Measurements from ENCODE around the gene C20orf202.
A peak's percentile ranks its signal among the peaks of the same experiment; 100 is the strongest.
"Not testable (repeated sequence)": the region's sequence is repeated elsewhere in the genome, so short reads cannot be mapped to it uniquely, and the experiment has no call there.

The C20orf202 gene

DNA sequence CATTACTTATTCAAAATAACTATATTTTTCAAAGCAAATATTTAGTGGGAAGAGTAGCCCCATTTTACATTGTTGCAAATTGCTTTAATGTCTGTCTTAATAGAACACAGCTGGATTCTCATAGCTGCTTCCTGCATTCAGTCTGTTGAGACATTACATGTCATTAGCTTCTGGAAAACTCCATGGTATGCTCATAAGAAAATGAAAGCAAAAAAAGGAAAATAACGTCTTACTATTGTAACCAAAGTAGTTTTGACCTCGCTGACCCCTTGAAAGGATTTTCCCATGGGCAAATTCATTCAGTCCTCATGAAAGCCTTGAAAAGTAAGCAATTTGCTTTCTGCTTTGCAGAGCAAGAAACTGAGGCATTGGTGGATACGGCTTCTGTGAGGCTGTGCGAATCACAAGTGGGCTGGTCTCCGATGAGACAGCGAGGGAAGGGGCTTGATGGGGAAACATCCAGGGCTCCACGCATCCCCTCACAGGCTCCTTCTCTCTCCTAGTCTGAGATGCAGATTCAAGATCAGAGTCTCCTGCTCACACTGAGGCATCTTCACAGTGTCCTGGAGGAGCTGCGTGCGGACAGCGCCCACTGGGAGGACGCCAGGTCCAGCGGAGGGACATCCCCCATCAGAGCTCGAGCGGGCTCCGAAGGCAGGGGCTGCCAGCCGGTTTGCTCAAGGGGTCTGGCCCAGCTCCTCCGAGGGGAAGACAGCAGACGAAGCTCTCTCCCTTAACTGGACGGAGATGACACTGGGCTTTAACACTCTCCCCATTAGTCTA, 3.3 kb downstream of the C20orf202 start:
- no peak overlapping the region for H3K27ac Mint-ChIP-seq
- H3K4me1 Mint-ChIP-seq = no peaks in the 10 kb centered on the region
- H3K36me3 Mint-ChIP-seq = no peaks in the 10 kb centered on the region
- no peak overlapping the region for H3K4me3 Mint-ChIP-seq
- no peaks in the 10 kb centered on the region for H3K9me3 Mint-ChIP-seq
- no peak for DNase-seq
- H3K27me3 Mint-ChIP-seq = peaks cover 34% of the 10 kb centered on the region
- CTCF ChIA-PET = no interaction called here

DNA sequence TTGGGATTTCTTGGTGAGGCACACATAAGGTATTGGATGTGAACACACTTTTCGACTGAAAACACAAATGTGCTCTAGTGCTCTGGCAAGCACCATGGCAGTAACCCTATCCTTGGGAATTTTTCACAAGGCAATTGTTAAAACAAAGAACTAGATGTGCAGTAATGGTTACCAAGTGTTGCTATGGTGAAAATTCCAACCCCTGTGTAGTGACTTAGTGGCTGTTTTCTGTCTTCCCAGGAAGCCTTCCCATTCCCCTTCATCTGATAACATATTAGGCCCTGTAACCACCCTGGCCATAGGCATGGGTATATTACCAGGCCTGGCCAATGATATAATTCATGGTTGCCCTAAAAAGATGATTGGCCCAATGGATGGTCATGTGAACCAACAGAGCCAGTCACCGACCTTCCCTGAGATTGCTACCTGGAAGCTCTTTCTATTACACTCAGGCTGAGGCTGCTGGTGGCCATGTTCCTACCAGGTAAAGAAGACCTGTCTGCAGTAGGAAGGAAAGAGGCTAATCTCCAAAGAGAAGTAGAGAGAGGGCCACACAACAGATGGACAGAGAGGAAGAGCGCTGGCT, 4.1 kb downstream of the C20orf202 start:
- CTCF ChIA-PET = no interaction called here
- peaks cover under 1% of the 10 kb centered on the region for H3K4me1 Mint-ChIP-seq
- H3K36me3 Mint-ChIP-seq = no peaks in the 10 kb centered on the region
- H3K27me3 Mint-ChIP-seq = peaks cover 38% of the 10 kb centered on the region
- no peaks in the 10 kb centered on the region for H3K9me3 Mint-ChIP-seq
- no peak overlapping the region for H3K27ac Mint-ChIP-seq
- DNase-seq = no peak
- H3K4me3 Mint-ChIP-seq = no peak overlapping the region

- CTCF ChIA-PET = interaction anchor here (0.7 to 3.5 kb wide), 6 partner anchors 31 to 257 kb away, joined by 3 to 11 read pairs (median 4); partner anchors contain the start of gene NSFL1C
- Mint-ChIP-seq H3K36me3 (no peaks in the 10 kb centered on the region), H3K27me3 (peaks cover 34% of the 10 kb centered on the region), H3K4me1 (peaks cover 17% of the 10 kb centered on the region), H3K4me3 (no peak overlapping the region), H3K27ac (no peak overlapping the region), H3K9me3 (no peaks in the 10 kb centered on the region)
- no peak for DNase-seq
These were observed 6.5 kb downstream of the C20orf202 start for GRCh38 chr20:1209447-1210387.

DNA sequence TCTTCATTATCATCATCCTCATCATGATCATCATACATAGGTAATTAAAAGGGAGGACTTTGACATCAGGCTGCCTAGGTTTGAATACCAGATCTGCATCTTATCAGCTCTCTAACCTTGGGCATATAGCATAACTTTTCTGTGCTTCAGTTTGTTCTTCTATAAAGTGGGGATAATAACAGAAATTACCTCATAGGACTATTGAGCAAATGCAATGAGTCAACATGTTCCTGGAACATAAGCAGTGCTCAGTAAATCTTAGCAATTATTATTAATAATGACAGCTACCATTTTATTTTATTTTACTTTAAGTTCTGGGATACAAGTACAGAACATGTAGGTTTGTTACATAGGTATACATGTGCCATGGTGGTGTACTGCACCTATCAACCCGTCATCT, 7.2 kb downstream of the C20orf202 start:
- CTCF ChIA-PET = interaction anchor here (0.6 to 3.5 kb wide), 6 partner anchors 10 to 257 kb away, joined by 3 to 12 read pairs (median 7); partner anchors contain the start of gene NSFL1C
- DNase-seq = no peak
- no peaks in the 10 kb centered on the region for H3K9me3 Mint-ChIP-seq
- no peak overlapping the region for H3K27ac Mint-ChIP-seq
- peaks cover 34% of the 10 kb centered on the region for H3K27me3 Mint-ChIP-seq
- H3K4me1 Mint-ChIP-seq = peaks cover 25% of the 10 kb centered on the region
- no peaks in the 10 kb centered on the region for H3K36me3 Mint-ChIP-seq
- H3K4me3 Mint-ChIP-seq = no peak overlapping the region

DNA sequence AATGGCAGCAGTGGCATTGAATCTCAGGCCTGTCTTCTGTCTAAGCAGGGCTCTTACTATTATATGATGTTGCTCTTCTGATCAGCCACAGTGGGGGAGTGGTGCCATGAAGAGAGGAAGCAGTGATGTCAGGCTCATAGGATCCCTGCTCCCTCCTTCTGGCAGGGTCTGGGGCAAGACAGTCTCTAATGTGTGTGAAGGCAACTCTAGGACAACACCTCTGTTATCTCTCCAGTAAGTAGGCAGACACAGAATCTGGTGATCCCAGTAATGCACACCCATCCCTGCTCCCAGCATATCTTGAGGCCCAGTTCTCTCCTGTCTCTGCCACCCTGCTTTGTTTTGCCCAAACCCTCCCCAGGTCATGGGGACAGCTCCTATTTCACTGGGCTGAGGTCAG, 8.8 kb downstream of the C20orf202 start:
- H3K27ac Mint-ChIP-seq = no peak overlapping the region
- CTCF ChIA-PET = interaction anchor here (0.6 to 3.1 kb wide), 11 partner anchors 13 to 396 kb away, joined by 3 to 12 read pairs (median 5); no protein-coding TSS in a partner anchor
- H3K9me3 Mint-ChIP-seq = no peaks in the 10 kb centered on the region
- no peaks in the 10 kb centered on the region for H3K36me3 Mint-ChIP-seq
- peaks cover 40% of the 10 kb centered on the region for H3K4me1 Mint-ChIP-seq
- H3K27me3 Mint-ChIP-seq = peaks cover 28% of the 10 kb centered on the region
- no peak overlapping the region for H3K4me3 Mint-ChIP-seq
- DNase-seq = no peak

GRCh38 chr20:1212607-1213396, 9.5 kb downstream of the C20orf202 start:
- H3K4me3 Mint-ChIP-seq = no peak overlapping the region
- peak; percentile 80 for DNase-seq
- CTCF ChIA-PET = interaction anchor here (0.5 to 3.1 kb wide), 25 partner anchors 10 to 665 kb away, joined by 3 to 17 read pairs (median 4); partner anchors contain the start of genes C20orf202 and RAD21L1

DNA sequence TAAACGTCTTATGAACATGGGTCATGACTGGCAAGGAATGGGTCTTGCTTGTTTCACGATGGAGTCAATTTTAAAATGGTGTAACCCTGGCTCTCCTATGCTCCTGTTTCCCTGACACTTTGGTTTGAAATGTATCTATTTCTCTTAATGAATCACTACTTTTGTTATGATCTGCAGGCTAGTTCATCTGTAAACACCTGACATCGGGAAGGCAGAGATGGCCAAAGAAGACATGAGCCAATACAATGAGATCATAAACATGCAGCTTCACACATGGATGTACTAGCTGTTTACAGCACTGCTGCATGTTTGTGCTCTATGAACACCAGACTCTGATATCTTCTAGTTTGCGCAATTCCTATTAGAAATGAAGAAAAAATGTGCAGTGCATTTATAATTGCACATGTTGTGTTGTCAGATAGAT, 11.6 kb downstream of the C20orf202 start:
- Mint-ChIP-seq H3K27me3 (peaks cover 12% of the 10 kb centered on the region), H3K27ac (no peak overlapping the region), H3K9me3 (no peaks in the 10 kb centered on the region), H3K4me1 (peaks cover 46% of the 10 kb centered on the region), H3K4me3 (no peak overlapping the region), H3K36me3 (peaks cover 1% of the 10 kb centered on the region)
- no peak for DNase-seq
- CTCF ChIA-PET = interaction anchor here (1.3 to 2.2 kb wide), 2 partner anchors 10 to 106 kb away, joined by 3 to 17 read pairs; no protein-coding TSS in a partner anchor

More at GRCh38 chr20:1212607-1213396, 9.5 kb downstream of the C20orf202 start:
- Mint-ChIP-seq H3K9me3 (no peaks in the 10 kb centered on the region), H3K27me3 (peaks cover 21% of the 10 kb centered on the region), H3K4me1 (peaks cover 46% of the 10 kb centered on the region), H3K27ac (no peak overlapping the region), H3K36me3 (peaks cover under 1% of the 10 kb centered on the region)

- DNase-seq = peak; percentile 60
- Mint-ChIP-seq H3K4me3 (peak overlapping the region; percentile 19), H3K27ac (peak overlapping the region; percentile 88), H3K27me3 (peaks cover 18% of the 10 kb centered on the region), H3K9me3 (no peaks in the 10 kb centered on the region), H3K36me3 (peaks cover 1% of the 10 kb centered on the region), H3K4me1 (peaks cover 46% of the 10 kb centered on the region)
- CTCF ChIA-PET = interaction anchor here (1.3 kb wide), 1 partner anchor 10 kb away, joined by 3 read pairs; no protein-coding TSS in a partner anchor
These were observed 12.3 kb downstream of the C20orf202 start for GRCh38 chr20:1215386-1216170.

DNA sequence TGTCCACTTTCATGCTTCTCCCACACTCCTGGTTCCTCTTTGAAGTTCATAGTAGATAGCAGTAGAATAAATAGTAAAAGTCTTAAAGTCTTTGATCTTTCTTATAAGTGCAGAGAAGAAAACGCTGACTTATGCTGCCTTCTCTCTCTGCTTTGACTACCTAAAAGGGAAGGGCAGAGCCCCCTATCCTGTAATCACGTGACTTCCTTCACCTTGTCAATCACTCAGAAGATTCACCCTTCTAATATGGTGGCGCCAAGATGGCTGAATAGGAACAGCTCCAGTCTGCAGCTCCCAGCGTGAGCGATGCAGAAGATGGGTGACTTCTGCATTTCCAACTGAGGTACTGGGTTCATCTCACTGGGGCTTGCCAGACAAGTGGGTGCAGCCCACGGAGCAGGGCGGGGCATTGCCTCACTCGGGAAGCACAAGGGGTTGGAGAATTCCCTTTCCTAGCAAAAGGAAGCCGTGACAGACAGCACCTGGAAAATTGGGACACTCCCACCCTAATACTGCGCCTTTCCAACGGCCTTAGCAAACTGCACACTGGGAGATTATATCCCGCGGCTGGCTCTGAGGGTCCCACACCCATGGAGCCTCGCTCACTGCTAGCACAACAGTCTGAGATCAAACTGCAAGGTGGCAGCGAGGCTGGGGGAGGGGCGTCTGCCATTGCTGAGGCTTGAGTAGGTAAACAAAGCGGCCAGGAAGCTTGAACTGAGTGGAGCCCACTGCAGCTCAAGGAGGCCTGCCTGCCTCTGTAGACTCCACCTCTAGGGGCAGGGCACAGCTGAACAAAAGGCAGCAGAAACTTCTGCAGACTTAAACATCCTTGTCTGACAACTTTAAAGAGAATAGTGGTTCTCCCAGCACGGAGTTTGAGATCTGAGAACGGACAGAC, 13.5 kb downstream of the C20orf202 start:
- H3K36me3 Mint-ChIP-seq, H3K9me3 Mint-ChIP-seq, H3K4me3 Mint-ChIP-seq, CTCF ChIA-PET: not testable (repeated sequence)
- H3K27me3 Mint-ChIP-seq = peaks cover 30% of the 10 kb centered on the region
- peak overlapping the region; percentile 58 for H3K27ac Mint-ChIP-seq
- peaks cover 46% of the 10 kb centered on the region for H3K4me1 Mint-ChIP-seq
- peak; percentile 38 for DNase-seq

DNA sequence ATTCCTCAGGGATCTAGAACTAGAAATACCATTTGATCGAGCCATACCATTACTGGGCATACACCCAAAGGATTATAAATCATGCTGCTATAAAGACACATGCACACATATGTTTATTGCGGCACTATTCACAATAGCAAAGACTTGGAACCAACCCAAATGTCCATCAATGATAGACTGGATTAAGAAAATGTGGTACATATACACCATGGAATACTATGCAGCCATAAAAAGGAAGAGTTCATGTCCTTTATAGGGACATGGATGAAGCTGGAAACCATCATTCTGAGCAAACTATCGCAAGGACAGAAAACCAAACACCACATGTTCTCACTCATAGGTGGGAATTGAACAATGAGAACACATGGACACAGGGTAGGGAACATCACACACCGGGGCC, 19.5 kb downstream of the C20orf202 start:
- H3K4me1 Mint-ChIP-seq = peaks cover 19% of the 10 kb centered on the region
- DNase-seq, H3K27ac Mint-ChIP-seq, CTCF ChIA-PET, H3K36me3 Mint-ChIP-seq, H3K9me3 Mint-ChIP-seq, H3K4me3 Mint-ChIP-seq: not testable (repeated sequence)
- H3K27me3 Mint-ChIP-seq = peaks cover 62% of the 10 kb centered on the region

GRCh38 chr20:1224205-1224890, 21.1 kb downstream of the C20orf202 start:
- H3K36me3 Mint-ChIP-seq = no peaks in the 10 kb centered on the region
- peaks cover 2% of the 10 kb centered on the region for H3K9me3 Mint-ChIP-seq
- CTCF ChIA-PET = no interaction called here
- peaks cover 19% of the 10 kb centered on the region for H3K4me1 Mint-ChIP-seq
- H3K27ac Mint-ChIP-seq = no peak overlapping the region
- H3K27me3 Mint-ChIP-seq = peaks cover 62% of the 10 kb centered on the region
- DNase-seq = no peak
- H3K4me3 Mint-ChIP-seq = peak overlapping the region; percentile 1
